Esophagus muscularis mucosa (tissue), 4 donors: ENCODE measurements around the gene MEG3. TPM values are rescaled to one million over a fixed set of nuclear protein-coding genes. Genes with fewer than 3 reads are reported as not detected.
A peak's percentile ranks its signal among the peaks of the same experiment; 100 is the strongest.

ENCODE experiments used
- DNase-seq: peaks from one replicate; pipeline ENCODE4 v3.0.0-alpha.2; 2017; ENCODE audit errors: extremely low spot score
- H3K27ac ChIP-seq, 4 donors: fragments of 200-600 bp; sonication (generic); replicated peaks in 1 of 4; 1 replicate in 3 of 4; 2 replicates in 1 of 4; pipeline ENCODE4 v1.5.1; 2016 to 2019; ENCODE audit warnings: mild to moderate bottlenecking in 1 of 4
- H3K27me3 ChIP-seq, 4 donors: fragments of 200-600 bp; sonication (generic); one replicate each; pipeline versions ENCODE4 v1.5.1 to v1.6.0; 2016 to 2019
- H3K36me3 ChIP-seq, 4 donors: fragments of 200-600 bp; sonication (generic); one replicate each; pipeline ENCODE4 v1.5.1; 2016 to 2019
- H3K4me1 ChIP-seq, 4 donors: fragments of 200-600 bp; sonication (generic); one replicate each; pipeline ENCODE4 v1.5.1; 2016 to 2019
- H3K4me3 ChIP-seq, 4 donors: fragments of 200-600 bp; sonication (generic); 1 replicate in 2 of 4; 2 replicates in 2 of 4; pipeline ENCODE4 v1.5.1; 2016 to 2019; ENCODE audit warnings: mild to moderate bottlenecking in 4 of 4, moderate library complexity in 1 of 4
- H3K9me3 ChIP-seq, 4 donors: fragments of 200-600 bp; sonication (generic); 1 replicate in 3 of 4; 2 replicates in 1 of 4; pipeline ENCODE4 v1.5.1; 2016 to 2019
- EP300 ChIP-seq: sonication (generic); formaldehyde crosslinking; IDR thresholded peaks from one replicate; pipeline ENCODE4 v1.6.1; 2017; ENCODE audit warnings: antibody characterized with exemption
- POLR2A ChIP-seq: fragments of 450-650 bp; IDR thresholded peaks from one replicate; pipeline ENCODE4 v1.6.1; 2017; ENCODE audit warnings: antibody characterized with exemption, moderate library complexity, mild to moderate bottlenecking, low read depth
- POLR2AphosphoS5 ChIP-seq, 2 donors: sonication (generic); formaldehyde crosslinking; IDR thresholded peaks; one replicate each; pipeline ENCODE4 v1.6.1; 2017; ENCODE audit warnings: antibody characterized with exemption in 2 of 2
- WGBS: methylation state at CpG from one replicate; pipeline ENCODE4 v1.1.5; 2018; 5-methylcytosine and 5-hydroxymethylcytosine counted together
- intact Hi-C: fragments of 100-400 bp; cut with DNase I; formaldehyde crosslinking; loops from one replicate; pipeline ENCODE4 v1.15.1; 2023
- total RNA-seq, 4 donors: library from RNA; depleted of rRNA; stranded (reverse); fragments of >200 nt; gene quantifications; one replicate each; pipeline versions ENCODE4 v1.1.0 to v1.2.1, GENCODE V29; 2016
- TF ChIP-seq, protein P1 (sequence below), 3 experiments: fragments of 200-600 bp in 2 of 3; fragments of 450-650 bp in 1 of 3; sonication (generic) in 2 of 3; IDR thresholded peaks; one replicate each; pipeline ENCODE4 v1.5.1; 2017 to 2019; ENCODE audit warnings: antibody characterized with exemption in 3 of 3, mild to moderate bottlenecking in 2 of 3, moderate library complexity in 1 of 3

The MEG3 gene
- total RNA-seq, 4 donors from 2014 or later: 9.4 to 53.2 (median 22.1) TPM

GRCh38 chr14:100828031-100828769 lies 2.3 kb downstream of the MEG3 start:
- intact Hi-C loops: no loop called here
- WGBS: 58% methylated on average over 21 of the region's 26 CpGs
- Histone ChIP-seq H3K4me3 (peak overlapping the region; percentile 37 to 54 (median 43)), H3K36me3 (no peaks in the 10 kb centered on the region), H3K27ac (no peak overlapping the region), H3K9me3 (peaks cover 0 to 14% (median 4%) of the 10 kb centered on the region in 4 donors), H3K27me3 (peaks cover 0 to 61% (median 18%) of the 10 kb centered on the region in 4 donors), H3K4me1 (peaks cover 0 to 7% (median 0%) of the 10 kb centered on the region in 4 donors)
- no peak for TF ChIP-seq POLR2AphosphoS5 (IDR thresholded peaks at IDR 0.05)
- TF ChIP-seq, protein P1, sequence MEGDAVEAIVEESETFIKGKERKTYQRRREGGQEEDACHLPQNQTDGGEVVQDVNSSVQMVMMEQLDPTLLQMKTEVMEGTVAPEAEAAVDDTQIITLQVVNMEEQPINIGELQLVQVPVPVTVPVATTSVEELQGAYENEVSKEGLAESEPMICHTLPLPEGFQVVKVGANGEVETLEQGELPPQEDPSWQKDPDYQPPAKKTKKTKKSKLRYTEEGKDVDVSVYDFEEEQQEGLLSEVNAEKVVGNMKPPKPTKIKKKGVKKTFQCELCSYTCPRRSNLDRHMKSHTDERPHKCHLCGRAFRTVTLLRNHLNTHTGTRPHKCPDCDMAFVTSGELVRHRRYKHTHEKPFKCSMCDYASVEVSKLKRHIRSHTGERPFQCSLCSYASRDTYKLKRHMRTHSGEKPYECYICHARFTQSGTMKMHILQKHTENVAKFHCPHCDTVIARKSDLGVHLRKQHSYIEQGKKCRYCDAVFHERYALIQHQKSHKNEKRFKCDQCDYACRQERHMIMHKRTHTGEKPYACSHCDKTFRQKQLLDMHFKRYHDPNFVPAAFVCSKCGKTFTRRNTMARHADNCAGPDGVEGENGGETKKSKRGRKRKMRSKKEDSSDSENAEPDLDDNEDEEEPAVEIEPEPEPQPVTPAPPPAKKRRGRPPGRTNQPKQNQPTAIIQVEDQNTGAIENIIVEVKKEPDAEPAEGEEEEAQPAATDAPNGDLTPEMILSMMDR (IDR thresholded peaks at IDR 0.05): peak in 1 of 3 experiments; percentile 26
- no peak for DNase-seq

DNA sequence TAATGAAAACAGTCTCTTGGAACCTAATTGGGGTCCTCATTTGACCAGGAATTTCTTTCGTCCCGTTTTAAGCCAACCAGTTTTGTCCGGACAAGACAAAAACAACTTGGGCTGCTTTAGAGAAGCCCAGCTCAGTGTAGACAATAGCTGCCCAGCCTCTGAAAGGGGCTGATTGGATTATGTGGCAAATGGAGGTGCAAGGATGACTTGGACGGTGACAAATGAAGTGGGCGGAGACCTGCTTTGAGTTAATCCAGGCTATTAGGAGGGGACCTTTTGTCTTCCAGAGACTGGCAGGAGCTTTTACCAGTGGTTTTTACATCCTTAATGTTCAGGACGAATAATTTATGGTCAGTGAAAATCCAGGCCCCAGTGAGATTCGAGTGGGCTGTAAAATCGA lies 4.8 kb downstream of the MEG3 start:
- Histone ChIP-seq H3K27me3 (peaks cover 0 to 49% (median 14%) of the 10 kb centered on the region in 4 donors), H3K9me3 (peaks cover 0 to 14% (median 4%) of the 10 kb centered on the region in 4 donors), H3K36me3 (no peaks in the 10 kb centered on the region), H3K27ac (no peak overlapping the region), H3K4me3 (no peak overlapping the region), H3K4me1 (peaks cover 0 to 7% (median 0%) of the 10 kb centered on the region in 4 donors)
- TF ChIP-seq EP300: no peak
- TF ChIP-seq POLR2A: no peak
- TF ChIP-seq, protein P1 (IDR thresholded peaks at IDR 0.05): no peak
- WGBS: 87% methylated on average over 8 of the region's 8 CpGs
- DNase-seq: no peak
- intact Hi-C loops: no loop called here

GRCh38 chr14:100832311-100832960 lies 6.5 kb downstream of the MEG3 start:
- Histone ChIP-seq H3K4me1 (peaks cover 0 to 7% (median 0%) of the 10 kb centered on the region in 4 donors), H3K27me3 (peaks cover 0 to 37% (median 8%) of the 10 kb centered on the region in 4 donors), H3K27ac (no peak overlapping the region), H3K36me3 (no peaks in the 10 kb centered on the region), H3K9me3 (peaks cover 0 to 11% (median 4%) of the 10 kb centered on the region in 4 donors), H3K4me3 (no peak overlapping the region)
- no peak for TF ChIP-seq POLR2AphosphoS5 (IDR thresholded peaks at IDR 0.05)
- no peak for TF ChIP-seq EP300
- TF ChIP-seq POLR2A: no peak
- TF ChIP-seq, protein P1 (IDR thresholded peaks at IDR 0.05): no peak
- no peak for DNase-seq
- WGBS: 84% methylated on average over 21 of the region's 21 CpGs
- intact Hi-C loops: no loop called here

GRCh38 chr14:100834082-100834793 lies 8.3 kb downstream of the MEG3 start:
- H3K4me1 ChIP-seq: peaks cover 0 to 7% (median under 1%) of the 10 kb centered on the region in 4 donors
- no peak for DNase-seq
- intact Hi-C loops: no loop called here
- H3K9me3 ChIP-seq: no peaks in the 10 kb centered on the region
- TF ChIP-seq, protein P1 (IDR thresholded peaks at IDR 0.05): no peak
- no peak for TF ChIP-seq POLR2A
- no peak for TF ChIP-seq POLR2AphosphoS5 (IDR thresholded peaks at IDR 0.05)
- TF ChIP-seq EP300: no peak
- no peaks in the 10 kb centered on the region for H3K36me3 ChIP-seq
- no peak overlapping the region for H3K4me3 ChIP-seq
- H3K27me3 ChIP-seq: peaks cover 0 to 19% (median 0%) of the 10 kb centered on the region in 4 donors
- H3K27ac ChIP-seq: no peak overlapping the region
- 90% methylated on average over 15 of the region's 15 CpGs for WGBS
